Activated CD4-positive, alpha-beta T cell treated with anti-CD3 and anti-CD28 coated beads for 36 hours (primary cell): Measurements from ENCODE around the gene NDUFB8. TPM values are rescaled to one million over a fixed set of nuclear protein-coding genes. Genes with fewer than 3 reads are reported as not detected.

Source experiments
- ATAC-seq: fragments of 200-7000 bp; cut with Tn5 transposase; one replicate; pipeline ENCODE4 v1.10.0; 2021; ENCODE audit warnings: mild to moderate bottlenecking, moderate library complexity
- CTCF ChIA-PET: fragments of 350-600 bp; sonication (Branson Sonifier 250); formaldehyde crosslinking; loops from one replicate; lab custom pipeline; 2021; ENCODE audit warnings: antibody characterized with exemption; lab: Charles Lee
- POLR2A ChIA-PET: fragments of 350-600 bp; sonication (Branson Sonifier 250); formaldehyde crosslinking; loops from one replicate; lab custom pipeline; 2021; ENCODE audit warnings: antibody characterized with exemption, inconsistent platforms; lab: Charles Lee
- DNase-seq: peaks from one replicate; pipeline ENCODE4 v3.0.0-alpha.2; 2020
- H3K27ac Mint-ChIP-seq: one replicate; pipeline ENCODE4 v1.8.0; 2021; ENCODE audit warnings: mixed read lengths
- H3K27me3 Mint-ChIP-seq: one replicate; pipeline ENCODE4 v1.8.0; 2021; ENCODE audit warnings: mixed read lengths
- H3K36me3 Mint-ChIP-seq: one replicate; pipeline ENCODE4 v1.8.0; 2021; ENCODE audit warnings: low read depth, mixed read lengths
- H3K4me1 Mint-ChIP-seq: one replicate; pipeline ENCODE4 v1.8.0; 2021; ENCODE audit warnings: mixed read lengths
- H3K4me3 Mint-ChIP-seq: one replicate; pipeline ENCODE4 v1.8.0; 2021; ENCODE audit warnings: mild to moderate bottlenecking, moderate library complexity, mixed read lengths
- H3K9me3 Mint-ChIP-seq: one replicate; pipeline ENCODE4 v1.8.0; 2021; ENCODE audit warnings: low read depth, mixed read lengths
- intact Hi-C, 2 experiments: fragments of 100-400 bp; cut with DNase I in 1 of 2; cut with micrococcal nuclease in 1 of 2; formaldehyde crosslinking; loops; one replicate each; pipeline versions ENCODE4 v1.14.2 to v1.15.1; 2022 to 2024; cut with DNase I, micrococcal nuclease
- total RNA-seq, 2 experiments: library from RNA; stranded (reverse); gene quantifications; one replicate each; pipeline ENCODE4 v1.2.3, GENCODE V29; 2021

NDUFB8 gene
- total RNA-seq, 2 experiments from 2014 or later = 291 to 375 TPM

DNA sequence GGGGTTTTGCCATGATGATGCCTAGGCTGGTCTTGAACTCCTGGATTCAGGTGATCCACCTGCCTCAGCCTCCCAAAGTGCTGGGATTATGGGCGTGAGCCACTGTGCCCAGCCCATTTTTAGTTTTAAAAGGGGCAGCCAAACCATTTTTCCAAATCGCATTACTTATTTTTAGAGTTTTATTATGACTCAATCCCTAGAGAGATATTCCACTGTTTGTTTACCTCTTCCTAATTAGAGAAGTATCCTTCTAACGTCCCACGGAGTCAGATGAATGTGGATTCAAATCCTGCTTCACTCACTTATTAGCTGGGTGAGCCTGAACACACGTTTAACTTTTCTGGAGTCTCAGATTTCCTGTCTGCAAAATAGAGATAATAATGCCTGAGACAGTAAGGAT is 51.7 kb downstream of the NDUFB8 start:
- Mint-ChIP-seq H3K27me3 (peaks cover 14% of the 10 kb centered on the region), H3K4me1 (peaks cover 5% of the 10 kb centered on the region), H3K9me3 (no peaks in the 10 kb centered on the region), H3K27ac (no peak overlapping the region), H3K4me3 (no peak overlapping the region), H3K36me3 (no peaks in the 10 kb centered on the region)
- intact Hi-C loops = no loop called here
- ChIA-PET CTCF (interaction anchor here (1.0 to 1.4 kb wide), 2 partner anchors 16 to 31 kb away, joined by 3 to 4 read pairs; no protein-coding TSS in a partner anchor), POLR2A (no interaction called here)
- no peak for ATAC-seq
- DNase-seq = no peak

Other genes starting within 250 kb of the NDUFB8 start
- 10 to 100 TPM; 45.0 to 45.7 TPM for gene BLOC1S2, start 243.2 kb downstream of the NDUFB8 start, total RNA-seq
- gene PKD2L1, start 199.6 kb downstream of the NDUFB8 start, total RNA-seq = not detected
- 100 to 1,000 TPM; 203 to 206 TPM for gene SCD, start 182.6 kb downstream of the NDUFB8 start, total RNA-seq
- gene WNT8B, start 66.9 kb downstream of the NDUFB8 start, total RNA-seq = under 1 TPM; 0.40 to 0.43 TPM
- 10 to 100 TPM; 36.0 to 36.7 TPM for gene SEC31B, start 10.0 kb downstream of the NDUFB8 start, total RNA-seq
- 10 to 100 TPM; 45.9 to 50.8 TPM for gene HIF1AN, start 6.1 kb upstream of the NDUFB8 start, total RNA-seq
- under 1 TPM; 0.05 to 0.09 TPM for gene PAX2, start 215.7 kb upstream of the NDUFB8 start, total RNA-seq